ENCODE measurements around the gene NARF. TPM values are rescaled to one million over a fixed set of nuclear protein-coding genes. Genes with fewer than 3 reads are reported as not detected.

The NARF gene
- total RNA-seq, 1 donor from 2014 or later, result 65.7 TPM

DNA sequence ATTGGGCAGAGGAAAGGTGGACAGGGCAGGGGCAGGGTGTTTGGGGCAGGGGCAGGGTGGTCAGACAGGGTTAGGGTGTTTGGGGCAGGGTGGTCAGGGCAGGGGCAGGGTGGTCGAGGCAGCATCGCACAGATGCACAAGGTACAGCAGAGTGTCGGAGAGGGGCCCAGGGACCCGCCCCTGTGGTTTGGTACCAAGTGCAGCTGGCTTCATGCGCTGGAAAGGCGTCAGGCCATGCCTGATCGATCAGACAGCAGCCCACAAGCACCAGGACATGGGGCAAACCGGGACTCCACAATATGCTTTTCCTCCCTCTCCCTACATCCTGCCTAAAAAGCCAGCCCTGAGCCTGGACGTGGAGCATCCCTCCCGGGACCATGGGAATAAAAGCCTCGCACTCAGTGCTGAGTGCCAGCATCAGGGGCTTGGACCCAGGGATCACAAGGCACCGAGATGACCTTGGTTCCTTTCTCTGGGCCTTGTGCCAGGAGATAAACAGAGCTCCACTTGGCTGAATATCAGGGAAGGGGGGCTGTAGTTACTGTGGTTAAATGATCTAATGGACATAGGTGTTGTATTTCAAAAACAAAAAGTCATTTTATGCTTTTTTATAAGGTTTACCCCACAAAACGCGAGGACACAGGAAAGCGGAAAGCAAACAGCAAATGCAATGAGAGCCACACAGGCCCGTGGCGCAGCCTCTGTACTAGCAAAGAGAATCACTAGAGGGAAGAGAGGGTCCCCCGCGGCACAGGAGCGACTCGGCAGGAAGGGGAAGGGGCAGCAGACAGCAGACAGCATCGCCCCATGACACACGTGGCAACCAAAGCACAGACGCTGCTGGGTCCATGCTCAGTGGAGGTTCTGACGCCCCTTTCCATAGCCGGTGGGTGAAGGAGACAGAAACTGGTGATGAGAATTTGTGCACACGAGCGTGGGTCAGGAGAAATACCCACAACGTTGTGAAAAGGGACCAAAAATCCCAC, 45.7 kb upstream of the NARF start:
- Mint-ChIP-seq H3K27me3 (ENCODE audit: unreplicated experiment) (no peaks in the 10 kb centered on the region), H3K9me3 (ENCODE audit: unreplicated experiment) (no peaks in the 10 kb centered on the region), H3K4me1 (ENCODE audit: unreplicated experiment) (peaks cover 20% of the 10 kb centered on the region), H3K27ac (ENCODE audit: unreplicated experiment) (no peak overlapping the region), H3K4me3 (ENCODE audit: unreplicated experiment) (no peak overlapping the region), H3K36me3 (ENCODE audit: unreplicated experiment) (peaks cover 4% of the 10 kb centered on the region)
- no peak for DNase-seq (ENCODE audit: extremely low spot score, unreplicated experiment)
- TF ChIP-seq, protein P1, sequence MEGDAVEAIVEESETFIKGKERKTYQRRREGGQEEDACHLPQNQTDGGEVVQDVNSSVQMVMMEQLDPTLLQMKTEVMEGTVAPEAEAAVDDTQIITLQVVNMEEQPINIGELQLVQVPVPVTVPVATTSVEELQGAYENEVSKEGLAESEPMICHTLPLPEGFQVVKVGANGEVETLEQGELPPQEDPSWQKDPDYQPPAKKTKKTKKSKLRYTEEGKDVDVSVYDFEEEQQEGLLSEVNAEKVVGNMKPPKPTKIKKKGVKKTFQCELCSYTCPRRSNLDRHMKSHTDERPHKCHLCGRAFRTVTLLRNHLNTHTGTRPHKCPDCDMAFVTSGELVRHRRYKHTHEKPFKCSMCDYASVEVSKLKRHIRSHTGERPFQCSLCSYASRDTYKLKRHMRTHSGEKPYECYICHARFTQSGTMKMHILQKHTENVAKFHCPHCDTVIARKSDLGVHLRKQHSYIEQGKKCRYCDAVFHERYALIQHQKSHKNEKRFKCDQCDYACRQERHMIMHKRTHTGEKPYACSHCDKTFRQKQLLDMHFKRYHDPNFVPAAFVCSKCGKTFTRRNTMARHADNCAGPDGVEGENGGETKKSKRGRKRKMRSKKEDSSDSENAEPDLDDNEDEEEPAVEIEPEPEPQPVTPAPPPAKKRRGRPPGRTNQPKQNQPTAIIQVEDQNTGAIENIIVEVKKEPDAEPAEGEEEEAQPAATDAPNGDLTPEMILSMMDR (IDR thresholded peaks at IDR 0.05), result no peak

DNA sequence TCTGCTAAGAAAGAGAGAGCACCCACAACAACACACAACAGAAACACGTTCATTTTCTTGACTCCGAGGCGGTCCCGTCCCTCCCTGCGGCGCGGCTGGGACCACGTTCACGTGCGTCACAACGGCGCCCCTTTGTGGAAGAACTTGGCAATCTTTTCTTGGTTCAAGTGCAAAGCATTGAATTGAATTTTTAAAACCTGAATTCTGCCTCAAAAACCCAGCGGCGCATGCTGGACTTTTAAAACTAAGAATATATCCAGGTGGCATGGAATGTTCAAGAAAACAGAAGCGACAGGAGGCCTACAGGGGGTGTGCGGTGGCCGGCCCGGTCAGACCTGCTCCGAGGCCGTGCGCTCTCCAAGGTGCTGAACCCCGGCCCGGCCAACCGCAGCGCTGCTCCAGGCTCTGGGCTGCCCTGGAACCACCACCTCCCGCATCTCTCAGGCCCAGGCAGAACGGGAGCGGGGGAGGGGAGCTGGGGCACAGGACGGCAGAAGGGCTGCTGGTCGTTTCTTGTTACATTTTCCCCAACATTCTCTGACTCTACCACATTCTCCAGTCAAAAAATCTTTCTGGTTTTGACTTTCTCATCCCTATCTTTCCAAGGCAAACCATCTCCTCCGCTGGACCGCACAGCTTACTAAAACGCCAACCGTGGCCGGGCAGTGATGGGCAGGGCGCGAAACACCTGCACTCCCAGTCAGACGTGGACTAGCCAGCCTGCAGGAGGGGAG, 43.8 kb upstream of the NARF start:
- Mint-ChIP-seq H3K27ac (ENCODE audit: unreplicated experiment) (no peak overlapping the region), H3K27me3 (ENCODE audit: unreplicated experiment) (no peaks in the 10 kb centered on the region), H3K9me3 (ENCODE audit: unreplicated experiment) (no peaks in the 10 kb centered on the region), H3K4me3 (ENCODE audit: unreplicated experiment) (no peak overlapping the region), H3K4me1 (ENCODE audit: unreplicated experiment) (peaks cover 21% of the 10 kb centered on the region), H3K36me3 (ENCODE audit: unreplicated experiment) (no peaks in the 10 kb centered on the region)
- peak; percentile 92 for DNase-seq (ENCODE audit: extremely low spot score, unreplicated experiment)
- TF ChIP-seq, protein P1 (IDR thresholded peaks at IDR 0.05), result peak; percentile 91

DNA sequence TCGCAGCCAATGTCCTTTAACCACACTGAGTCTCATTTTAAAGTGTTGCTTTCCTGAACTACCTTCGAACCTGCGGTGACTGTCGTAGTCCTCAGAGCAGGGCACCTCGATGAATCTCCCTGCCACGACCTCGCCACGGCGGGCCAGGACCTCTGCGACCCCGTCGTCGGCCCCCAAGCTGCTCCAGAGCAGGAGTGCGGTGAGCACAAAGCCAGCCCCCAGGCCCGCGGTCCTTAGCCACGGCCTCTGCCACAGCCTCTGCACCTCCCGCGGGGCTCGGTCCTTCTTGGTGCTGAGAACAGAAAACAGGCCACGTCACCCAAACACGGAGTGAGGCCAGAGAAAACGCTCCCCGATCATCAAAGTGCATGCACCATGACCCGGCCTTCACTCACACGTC, 43.2 kb upstream of the NARF start:
- peaks cover 2% of the 10 kb centered on the region for H3K36me3 Mint-ChIP-seq (ENCODE audit: unreplicated experiment)
- no peak overlapping the region for H3K27ac Mint-ChIP-seq (ENCODE audit: unreplicated experiment)
- no peaks in the 10 kb centered on the region for H3K9me3 Mint-ChIP-seq (ENCODE audit: unreplicated experiment)
- H3K4me3 Mint-ChIP-seq (ENCODE audit: unreplicated experiment), result no peak overlapping the region
- peaks cover 21% of the 10 kb centered on the region for H3K4me1 Mint-ChIP-seq (ENCODE audit: unreplicated experiment)
- H3K27me3 Mint-ChIP-seq (ENCODE audit: unreplicated experiment), result no peaks in the 10 kb centered on the region
- TF ChIP-seq, protein P1 (IDR thresholded peaks at IDR 0.05), result no peak
- DNase-seq (ENCODE audit: extremely low spot score, unreplicated experiment), result no peak

DNA sequence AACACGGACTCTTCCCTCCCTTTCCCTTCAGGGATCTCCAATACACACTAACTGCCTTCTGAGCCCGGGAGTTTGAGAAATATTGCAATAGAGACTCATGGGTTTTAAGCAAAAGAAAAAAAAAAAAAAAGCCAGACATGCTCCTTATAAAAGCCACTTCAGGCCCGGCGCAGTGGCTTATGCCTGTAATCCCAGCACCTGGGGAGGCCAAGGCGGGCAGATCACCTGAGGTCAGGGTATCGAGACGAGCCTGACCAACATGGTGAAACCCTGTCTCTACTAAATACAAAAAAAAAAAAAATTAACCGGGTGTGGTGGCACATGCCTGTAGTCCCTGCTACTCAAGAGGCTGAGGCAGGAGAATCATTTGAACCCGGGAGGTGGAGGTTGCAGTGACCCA, 42.8 kb upstream of the NARF start:
- DNase-seq (ENCODE audit: extremely low spot score, unreplicated experiment), result no peak
- Mint-ChIP-seq H3K27me3 (ENCODE audit: unreplicated experiment) (no peaks in the 10 kb centered on the region), H3K27ac (ENCODE audit: unreplicated experiment) (no peak overlapping the region), H3K9me3 (ENCODE audit: unreplicated experiment) (no peaks in the 10 kb centered on the region), H3K36me3 (ENCODE audit: unreplicated experiment) (peaks cover 2% of the 10 kb centered on the region), H3K4me1 (ENCODE audit: unreplicated experiment) (peaks cover 21% of the 10 kb centered on the region), H3K4me3 (ENCODE audit: unreplicated experiment) (no peak overlapping the region)
- TF ChIP-seq, protein P1 (IDR thresholded peaks at IDR 0.05), result no peak

DNA sequence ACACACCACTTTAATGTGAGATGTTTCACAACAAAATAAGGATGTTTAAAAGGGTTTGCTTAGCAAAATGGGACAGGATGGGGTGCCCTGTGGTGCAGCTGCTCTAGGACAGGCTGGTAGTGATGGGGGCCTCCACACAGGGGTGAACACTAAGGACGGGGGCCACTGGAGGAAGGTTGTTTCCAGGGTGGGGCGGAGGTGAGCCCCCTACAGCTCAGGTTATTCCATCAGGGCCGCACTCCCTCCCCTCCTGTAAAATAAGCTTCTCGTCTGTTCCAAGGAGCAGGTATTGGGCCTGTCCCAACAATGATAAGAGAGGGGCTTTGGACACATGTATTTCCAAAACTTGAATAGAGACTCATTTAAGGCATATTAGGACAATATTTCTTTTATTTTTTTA, 42.3 kb upstream of the NARF start:
- Mint-ChIP-seq H3K27ac (ENCODE audit: unreplicated experiment) (no peak overlapping the region), H3K9me3 (ENCODE audit: unreplicated experiment) (no peaks in the 10 kb centered on the region), H3K4me3 (ENCODE audit: unreplicated experiment) (no peak overlapping the region), H3K4me1 (ENCODE audit: unreplicated experiment) (peaks cover 21% of the 10 kb centered on the region), H3K36me3 (ENCODE audit: unreplicated experiment) (peaks cover 7% of the 10 kb centered on the region), H3K27me3 (ENCODE audit: unreplicated experiment) (no peaks in the 10 kb centered on the region)
- TF ChIP-seq, protein P1 (IDR thresholded peaks at IDR 0.05), result no peak
- DNase-seq (ENCODE audit: extremely low spot score, unreplicated experiment), result no peak

All from osteocyte (in vitro differentiated cells).